GM23248 (cell line): ENCODE measurements around the gene ALKBH4. TPM values are rescaled to one million over a fixed set of nuclear protein-coding genes. Genes with fewer than 3 reads are reported as not detected.
"Not testable (repeated sequence)": the region's sequence is repeated elsewhere in the genome, so short reads cannot be mapped to it uniquely, and the experiment has no call there.

ENCODE experiments used
- DNase-seq: peaks from one replicate; pipeline ENCODE4 v3.0.0-alpha.2; 2015
- H2AFZ ChIP-seq: fragments of 200-600 bp; sonication (generic); 2 replicates; pipeline ENCODE4 v1.6.1; 2016; ENCODE audit warnings: antibody characterized with exemption
- H3F3A ChIP-seq: fragments of 200-600 bp; sonication (generic); 2 replicates; pipeline ENCODE4 v1.6.1; 2016; ENCODE audit warnings: mild to moderate bottlenecking, antibody characterized with exemption, mixed run types; ENCODE audit not compliant: insufficient read depth
- H3K27ac ChIP-seq: fragments of 200-600 bp; sonication (generic); 2 replicates; pipeline ENCODE4 v1.5.1; 2016; ENCODE audit warnings: mild to moderate bottlenecking
- H3K27me3 ChIP-seq: fragments of 200-600 bp; sonication (generic); replicated peaks from 2 replicates; pipeline ENCODE4 v1.6.1; 2016; ENCODE audit warnings: mild to moderate bottlenecking; ENCODE audit not compliant: insufficient read depth
- H3K36me3 ChIP-seq: fragments of 200-600 bp; sonication (generic); 2 replicates; pipeline ENCODE4 v1.6.1; 2016; ENCODE audit warnings: low read depth, mild to moderate bottlenecking
- H3K4me1 ChIP-seq: fragments of 200-600 bp; sonication (generic); 2 replicates; pipeline ENCODE4 v1.6.1; 2016; ENCODE audit warnings: mild to moderate bottlenecking; ENCODE audit not compliant: insufficient read depth
- H3K4me2 ChIP-seq: fragments of 200-600 bp; sonication (generic); one replicate; pipeline ENCODE4 v1.6.1; 2016; ENCODE audit warnings: mild to moderate bottlenecking; ENCODE audit not compliant: unreplicated experiment
- H3K4me3 ChIP-seq: fragments of 200-600 bp; sonication (generic); 2 replicates; pipeline ENCODE4 v1.5.1; 2016; ENCODE audit warnings: mild to moderate bottlenecking
- H3K79me2 ChIP-seq: fragments of 200-600 bp; sonication (generic); 2 replicates; pipeline ENCODE4 v1.6.1; 2016; ENCODE audit warnings: mild to moderate bottlenecking; ENCODE audit not compliant: insufficient read depth
- H3K9ac ChIP-seq: fragments of 200-600 bp; sonication (generic); 2 replicates; pipeline ENCODE4 v1.6.1; 2016; ENCODE audit warnings: mild to moderate bottlenecking
- H3K9me2 ChIP-seq: fragments of 200-600 bp; sonication (generic); 2 replicates; pipeline ENCODE4 v1.6.1; 2016; ENCODE audit warnings: mixed run types, mild to moderate bottlenecking, moderate library complexity; ENCODE audit not compliant: insufficient read depth
- H3K9me3 ChIP-seq: fragments of 200-600 bp; sonication (generic); one replicate; pipeline ENCODE4 v1.6.1; 2017; ENCODE audit warnings: low read depth
- H4K20me1 ChIP-seq: fragments of 200-600 bp; sonication (generic); 2 replicates; pipeline ENCODE4 v1.6.0; 2016; ENCODE audit not compliant: insufficient read depth
- EZH2 ChIP-seq: fragments of 200-600 bp; sonication (generic); IDR thresholded peaks from 2 replicates; pipeline ENCODE4 v1.6.1; 2018; ENCODE audit warnings: antibody characterized with exemption, mild to moderate bottlenecking; ENCODE audit not compliant: insufficient read depth, poor library complexity, severe bottlenecking
- EZH2phosphoT487 ChIP-seq: fragments of 200-600 bp; sonication (generic); IDR thresholded peaks from 2 replicates; pipeline ENCODE4 v1.6.1; 2018; ENCODE audit warnings: antibody characterized with exemption, moderate library complexity, mild to moderate bottlenecking, low read depth; ENCODE audit not compliant: insufficient read depth
- WGBS, 2 experiments: methylation state at CpG; one replicate each; pipeline ENCODE4 v1.1.6; 2015 to 2017; ENCODE audit warnings: low lambda C conversion rate in 2 of 2, low coverage in 1 of 2; ENCODE audit errors: missing lambda C conversion rate in 2 of 2; 5-methylcytosine and 5-hydroxymethylcytosine counted together
- in situ Hi-C: fragments of 300-500 bp; cut with MboI; formaldehyde crosslinking; loops from 2 replicates; pipeline ENCODE4 v1.15.0; 2020
- polyA plus RNA-seq: library from polyadenylated mRNA; unstranded; fragments of >200 nt; fragmentation: Nextera tagmentation; extraction: Ambion mirVana; gene quantifications from 2 replicates; pipeline ENCODE4 v1.2.1, GENCODE V29; 2016
- total RNA-seq: library from RNA; depleted of rRNA; stranded (reverse); fragments of >200 nt; shearing (Covaris generic); gene quantifications from 2 replicates; pipeline ENCODE4 v1.2.3, GENCODE V29; 2014

The ALKBH4 gene
- total and polyA plus RNA-seq, 2 experiments from 2014 or later: 13.9 to 16.3 TPM

GRCh38 chr7:102412548-102412947, 52.1 kb downstream of the ALKBH4 start:
- no peak for TF ChIP-seq EZH2
- no peak for TF ChIP-seq EZH2phosphoT487
- Histone ChIP-seq H4K20me1 (no peaks in the 10 kb centered on the region), H3K9me2 (no peaks in the 10 kb centered on the region), H2AFZ (no peak overlapping the region), H3K9me3 (no peaks in the 10 kb centered on the region), H3K4me2 (no peak overlapping the region), H3K9ac (no peak overlapping the region), H3K79me2 (peaks cover 45% of the 10 kb centered on the region), H3K36me3 (peaks cover 43% of the 10 kb centered on the region), H3K27me3 (no peaks in the 10 kb centered on the region), H3K4me1 (no peaks in the 10 kb centered on the region), H3F3A (peaks cover 4% of the 10 kb centered on the region; the same call in 1 of the 2 replicates), H3K27ac (no peak overlapping the region), H3K4me3 (no peak overlapping the region)
- peak; percentile 61 for DNase-seq
- 42 to 43% methylated on average over 6 of the region's 6 CpGs for WGBS, 2 experiments
- in situ Hi-C loops: no loop called here

GRCh38 chr7:102410918-102411317, 53.7 kb downstream of the ALKBH4 start:
- no peak for DNase-seq
- Histone ChIP-seq H3K27ac (no peak overlapping the region), H3K9me3 (no peaks in the 10 kb centered on the region), H3K4me1 (no peaks in the 10 kb centered on the region), H4K20me1 (no peaks in the 10 kb centered on the region), H3K27me3 (no peaks in the 10 kb centered on the region), H3K9ac (no peak overlapping the region), H3F3A (peaks cover 4% of the 10 kb centered on the region; the same call in 1 of the 2 replicates), H3K4me3 (no peak overlapping the region), H3K4me2 (no peak overlapping the region), H3K79me2 (peaks cover 47% of the 10 kb centered on the region), H3K36me3 (peaks cover 51% of the 10 kb centered on the region), H3K9me2 (no peaks in the 10 kb centered on the region), H2AFZ (no peak overlapping the region)
- no peak for TF ChIP-seq EZH2phosphoT487
- TF ChIP-seq EZH2: no peak
- in situ Hi-C loops: no loop called here
- WGBS, 2 experiments: 99% methylated on average over 5 of the region's 5 CpGs

GRCh38 chr7:102410123-102410522, 54.5 kb downstream of the ALKBH4 start:
- no peaks in the 10 kb centered on the region for H4K20me1 ChIP-seq
- H3K79me2 ChIP-seq: peaks cover 47% of the 10 kb centered on the region
- H3K4me1 ChIP-seq: no peaks in the 10 kb centered on the region
- no peaks in the 10 kb centered on the region for H3K9me2 ChIP-seq
- H3K4me2 ChIP-seq: no peak overlapping the region
- WGBS, 2 experiments: 48 to 54% methylated on average over 6 of the region's 6 CpGs
- no peak overlapping the region for H3K4me3 ChIP-seq
- DNase-seq: no peak
- no peak overlapping the region for H3K27ac ChIP-seq
- no peak overlapping the region for H3K9ac ChIP-seq
- TF ChIP-seq EZH2 (no peak), EZH2phosphoT487 (no peak)
- H3F3A ChIP-seq: peaks cover 4% of the 10 kb centered on the region; the same call in 1 of the 2 replicates
- H3K9me3 ChIP-seq: no peaks in the 10 kb centered on the region
- H3K36me3 ChIP-seq: peaks cover 58% of the 10 kb centered on the region
- H2AFZ ChIP-seq: no peak overlapping the region
- in situ Hi-C loops: no loop called here
- H3K27me3 ChIP-seq: no peaks in the 10 kb centered on the region

GRCh38 chr7:102409340-102409739, 55.3 kb downstream of the ALKBH4 start:
- H3F3A ChIP-seq: peaks cover 4% of the 10 kb centered on the region; the same call in 1 of the 2 replicates
- no peaks in the 10 kb centered on the region for H3K9me2 ChIP-seq
- H3K4me3 ChIP-seq: no peak overlapping the region
- in situ Hi-C loops: no loop called here
- TF ChIP-seq EZH2: no peak
- no peak for TF ChIP-seq EZH2phosphoT487
- H3K9ac ChIP-seq: no peak overlapping the region
- peaks cover 56% of the 10 kb centered on the region for H3K36me3 ChIP-seq
- no peaks in the 10 kb centered on the region for H3K27me3 ChIP-seq
- H4K20me1 ChIP-seq: no peaks in the 10 kb centered on the region
- H3K9me3 ChIP-seq: no peaks in the 10 kb centered on the region
- H3K4me2 ChIP-seq: no peak overlapping the region
- H2AFZ ChIP-seq: no peak overlapping the region
- no peak overlapping the region for H3K27ac ChIP-seq
- H3K79me2 ChIP-seq: peaks cover 47% of the 10 kb centered on the region
- no peak for DNase-seq
- H3K4me1 ChIP-seq: no peaks in the 10 kb centered on the region
- 96% methylated on average over 4 of the region's 4 CpGs for WGBS, 2 experiments

- H3K27me3 ChIP-seq, H4K20me1 ChIP-seq, H3F3A ChIP-seq, DNase-seq, H3K4me2 ChIP-seq, H3K27ac ChIP-seq, H3K4me3 ChIP-seq, H2AFZ ChIP-seq, H3K4me1 ChIP-seq, H3K9me3 ChIP-seq, in situ Hi-C loops, H3K9me2 ChIP-seq, H3K9ac ChIP-seq: not testable (repeated sequence)
- 92 to 96% methylated on average over 6 of the region's 6 CpGs for WGBS, 2 experiments
- peaks cover 42% of the 10 kb centered on the region for H3K79me2 ChIP-seq
- peaks cover 51% of the 10 kb centered on the region for H3K36me3 ChIP-seq
Measured at GRCh38 chr7:102408530-102408929, 56.1 kb downstream of the ALKBH4 start.
